ENCODE data around the gene RAB17.

RAB17 gene

GRCh38 chr2:237603049-237603717, 12.6 kb upstream of the RAB17 start:
- no peak for DNase-seq (ENCODE audit: low spot score)
- peak overlapping the region in 1 of 2 donors; percentile 53 for H3K27ac ChIP-seq
- no peak for TF ChIP-seq CTCF (IDR thresholded peaks at IDR 0.05)
- H3K4me3 ChIP-seq: no peak overlapping the region

- Histone ChIP-seq H3K27ac (no peak overlapping the region), H3K4me3 (no peak overlapping the region)
- no peak for DNase-seq (ENCODE audit: low spot score)
- no peak for TF ChIP-seq CTCF (IDR thresholded peaks at IDR 0.05)
These were observed 11.9 kb upstream of the RAB17 start for GRCh38 chr2:237602409-237602808.

GRCh38 chr2:237601453-237602116, 11.1 kb upstream of the RAB17 start:
- H3K4me3 ChIP-seq: no peak overlapping the region
- TF ChIP-seq CTCF (IDR thresholded peaks at IDR 0.05): no peak
- no peak for DNase-seq (ENCODE audit: low spot score)
- peak overlapping the region; percentile 86 to 93 for H3K27ac ChIP-seq

- TF ChIP-seq CTCF (IDR thresholded peaks at IDR 0.05): peak; percentile 19
- peak overlapping the region; percentile 86 to 93 for H3K27ac ChIP-seq
- H3K4me3 ChIP-seq: peak overlapping the region; percentile 59
- DNase-seq (ENCODE audit: low spot score): peak; percentile 87
These were observed 9.8 kb upstream of the RAB17 start for GRCh38 chr2:237600205-237600846.

- TF ChIP-seq CTCF (IDR thresholded peaks at IDR 0.05): no peak
- H3K4me3 ChIP-seq: peak overlapping the region; percentile 59
- H3K27ac ChIP-seq: peak overlapping the region; percentile 86 to 93
These were observed 9.1 kb upstream of the RAB17 start for GRCh38 chr2:237599465-237600110.

GRCh38 chr2:237598468-237599208, 8.1 kb upstream of the RAB17 start:
- peak overlapping the region; percentile 86 to 93 for H3K27ac ChIP-seq

More at GRCh38 chr2:237599465-237600110, 9.1 kb upstream of the RAB17 start:
- DNase-seq (ENCODE audit: low spot score): no peak

More at GRCh38 chr2:237598468-237599208, 8.1 kb upstream of the RAB17 start:
- DNase-seq (ENCODE audit: low spot score): no peak
- no peak for TF ChIP-seq CTCF (IDR thresholded peaks at IDR 0.05)
- no peak overlapping the region for H3K4me3 ChIP-seq

Measured in coronary artery (tissue), 2 donors.